ENCODE measurements around the gene ACTA2.

ACTA2 gene

DNA sequence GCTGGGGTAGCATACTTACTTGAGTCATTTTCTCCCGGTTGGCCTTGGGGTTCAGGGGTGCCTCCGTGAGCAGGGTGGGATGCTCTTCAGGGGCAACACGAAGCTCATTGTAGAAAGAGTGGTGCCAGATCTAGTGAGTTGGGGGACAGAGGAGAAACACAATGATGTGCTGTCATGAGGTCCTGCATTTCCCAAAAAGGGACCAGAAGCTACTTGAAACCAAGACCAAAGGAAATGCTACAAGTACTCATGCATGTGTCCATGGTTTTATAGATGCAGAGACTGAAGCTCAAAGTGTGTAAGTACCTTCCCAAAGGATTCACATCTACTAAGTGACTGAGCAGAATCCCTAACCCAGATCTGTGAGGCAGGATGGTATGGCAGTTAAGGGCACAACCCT is 8.8 kb downstream of the ACTA2 start:
- DNase-seq (ENCODE audit: extremely low read depth, low read depth), result no peak
- TF ChIP-seq, protein P1, sequence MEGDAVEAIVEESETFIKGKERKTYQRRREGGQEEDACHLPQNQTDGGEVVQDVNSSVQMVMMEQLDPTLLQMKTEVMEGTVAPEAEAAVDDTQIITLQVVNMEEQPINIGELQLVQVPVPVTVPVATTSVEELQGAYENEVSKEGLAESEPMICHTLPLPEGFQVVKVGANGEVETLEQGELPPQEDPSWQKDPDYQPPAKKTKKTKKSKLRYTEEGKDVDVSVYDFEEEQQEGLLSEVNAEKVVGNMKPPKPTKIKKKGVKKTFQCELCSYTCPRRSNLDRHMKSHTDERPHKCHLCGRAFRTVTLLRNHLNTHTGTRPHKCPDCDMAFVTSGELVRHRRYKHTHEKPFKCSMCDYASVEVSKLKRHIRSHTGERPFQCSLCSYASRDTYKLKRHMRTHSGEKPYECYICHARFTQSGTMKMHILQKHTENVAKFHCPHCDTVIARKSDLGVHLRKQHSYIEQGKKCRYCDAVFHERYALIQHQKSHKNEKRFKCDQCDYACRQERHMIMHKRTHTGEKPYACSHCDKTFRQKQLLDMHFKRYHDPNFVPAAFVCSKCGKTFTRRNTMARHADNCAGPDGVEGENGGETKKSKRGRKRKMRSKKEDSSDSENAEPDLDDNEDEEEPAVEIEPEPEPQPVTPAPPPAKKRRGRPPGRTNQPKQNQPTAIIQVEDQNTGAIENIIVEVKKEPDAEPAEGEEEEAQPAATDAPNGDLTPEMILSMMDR (IDR thresholded peaks at IDR 0.05; ENCODE audit: low read depth, low read length), result no peak

DNA sequence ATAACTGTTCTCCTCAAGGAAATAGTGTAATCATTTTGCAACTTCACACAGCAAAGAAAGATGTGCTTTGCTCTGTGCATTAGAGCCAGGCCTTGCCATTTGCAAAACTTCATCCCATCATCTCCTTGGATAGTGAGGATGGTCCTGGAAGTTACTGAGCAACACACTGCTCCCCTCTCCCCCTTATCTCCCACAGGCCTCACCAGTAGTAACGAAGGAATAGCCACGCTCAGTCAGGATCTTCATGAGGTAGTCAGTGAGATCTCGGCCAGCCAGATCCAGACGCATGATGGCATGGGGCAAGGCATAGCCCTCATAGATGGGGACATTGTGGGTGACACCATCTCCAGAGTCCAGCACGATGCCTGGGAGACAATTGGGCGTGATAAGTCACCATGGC is 11.5 kb downstream of the ACTA2 start:
- TF ChIP-seq, protein P1 (IDR thresholded peaks at IDR 0.05; ENCODE audit: low read depth, low read length), result no peak
- DNase-seq (ENCODE audit: extremely low read depth, low read depth), result no peak

DNA sequence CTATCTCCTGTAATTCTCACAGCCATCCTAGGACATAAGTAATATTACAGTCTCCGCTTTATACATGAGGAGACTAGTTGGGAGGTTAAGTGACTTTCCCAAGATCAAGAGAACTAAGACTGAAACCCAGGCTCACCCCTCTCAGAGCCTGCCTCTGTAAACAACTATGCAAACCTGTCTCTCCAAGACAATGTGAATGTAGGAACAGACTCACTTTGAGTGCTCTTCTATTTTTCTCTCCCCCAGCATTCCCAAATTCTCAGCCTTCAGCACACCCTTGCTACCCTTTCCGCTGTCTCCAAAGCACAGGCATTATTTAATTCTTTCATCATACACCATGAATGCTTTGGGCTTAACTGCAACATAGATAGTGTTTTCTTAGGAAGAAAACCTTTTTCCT is 13.6 kb downstream of the ACTA2 start:
- no peak for DNase-seq (ENCODE audit: extremely low read depth, low read depth)

DNA sequence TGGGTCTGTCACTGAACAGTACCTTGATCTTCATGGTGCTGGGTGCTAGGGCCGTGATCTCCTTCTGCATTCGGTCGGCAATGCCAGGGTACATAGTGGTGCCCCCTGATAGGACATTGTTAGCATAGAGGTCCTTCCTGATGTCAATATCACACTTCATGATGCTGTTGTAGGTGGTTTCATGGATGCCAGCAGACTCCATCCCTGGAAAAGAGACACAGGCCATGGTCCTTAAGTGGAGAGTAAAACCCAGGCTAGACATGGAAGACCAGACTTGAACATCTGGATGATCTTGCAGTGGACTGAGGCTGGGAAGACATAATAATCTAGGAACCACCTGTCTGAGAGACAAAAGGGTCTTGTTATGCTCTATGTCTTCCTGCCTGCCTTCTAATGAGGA is 14.5 kb downstream of the ACTA2 start:
- DNase-seq (ENCODE audit: extremely low read depth, low read depth), result no peak
- TF ChIP-seq, protein P1 (IDR thresholded peaks at IDR 0.05; ENCODE audit: low read depth, low read length), result no peak

More for the DNA sequence above, 13.6 kb downstream of the ACTA2 start:
- TF ChIP-seq, protein P1 (IDR thresholded peaks at IDR 0.05; ENCODE audit: low read depth, low read length), result no peak

DNA sequence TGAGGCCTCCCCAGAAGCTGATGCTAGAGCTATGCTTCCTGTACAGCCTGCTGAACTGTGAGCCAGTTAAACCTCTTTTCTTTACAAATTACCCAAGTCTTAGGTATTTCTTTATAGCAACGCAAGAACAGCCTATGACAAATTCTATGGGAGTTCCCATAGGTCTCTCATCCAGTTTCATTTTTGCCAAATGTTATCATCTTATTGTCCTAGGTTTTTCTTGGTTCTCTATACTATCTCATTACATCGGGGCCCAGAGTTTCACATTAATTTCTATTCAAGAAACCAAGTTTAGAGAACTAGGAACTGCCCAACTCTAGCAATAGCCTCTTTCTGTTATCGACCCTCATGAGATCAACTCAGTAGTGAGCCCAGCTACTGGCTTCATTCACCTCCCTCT is 15.9 kb downstream of the ACTA2 start:
- no peak for DNase-seq (ENCODE audit: extremely low read depth, low read depth)
- TF ChIP-seq, protein P1 (IDR thresholded peaks at IDR 0.05; ENCODE audit: low read depth, low read length), result no peak

DNA sequence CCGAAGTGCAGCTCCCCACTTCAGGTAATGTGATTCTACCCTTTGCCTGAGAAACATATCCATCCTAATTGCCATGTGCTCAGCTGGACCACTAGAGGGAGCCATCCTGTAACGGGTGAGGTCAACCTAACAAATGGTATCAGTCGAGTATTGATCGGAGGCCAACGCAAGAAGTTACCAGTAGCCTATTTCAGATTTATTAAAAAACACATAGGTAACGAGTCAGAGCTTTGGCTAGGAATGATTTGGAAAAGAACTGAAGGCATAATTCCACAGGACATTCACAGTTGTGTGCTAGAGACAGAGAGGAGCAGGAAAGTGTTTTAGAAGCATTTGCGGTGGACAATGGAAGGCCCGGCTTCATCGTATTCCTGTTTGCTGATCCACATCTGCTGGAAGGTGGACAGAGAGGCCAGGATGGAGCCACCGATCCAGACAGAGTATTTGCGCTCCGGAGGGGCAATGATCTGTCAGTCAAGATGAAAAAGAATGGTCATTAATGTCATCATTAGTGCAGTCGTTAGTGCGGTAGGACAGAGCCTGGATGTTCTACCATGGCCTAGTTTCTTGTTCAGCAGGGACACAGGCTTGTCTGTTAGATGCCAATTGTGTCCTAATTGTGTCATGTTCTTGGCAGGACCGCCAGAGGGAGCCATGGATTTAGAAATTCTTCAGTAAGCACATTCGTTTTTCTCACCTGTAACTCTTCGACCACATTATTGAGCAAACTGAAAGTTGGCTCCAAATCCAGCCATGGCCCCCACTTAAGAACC is 17.5 kb downstream of the ACTA2 start:
- TF ChIP-seq, protein P1 (IDR thresholded peaks at IDR 0.05; ENCODE audit: low read depth, low read length), result peak; percentile 90
- peak; percentile 66 for DNase-seq (ENCODE audit: extremely low read depth, low read depth)

DNA sequence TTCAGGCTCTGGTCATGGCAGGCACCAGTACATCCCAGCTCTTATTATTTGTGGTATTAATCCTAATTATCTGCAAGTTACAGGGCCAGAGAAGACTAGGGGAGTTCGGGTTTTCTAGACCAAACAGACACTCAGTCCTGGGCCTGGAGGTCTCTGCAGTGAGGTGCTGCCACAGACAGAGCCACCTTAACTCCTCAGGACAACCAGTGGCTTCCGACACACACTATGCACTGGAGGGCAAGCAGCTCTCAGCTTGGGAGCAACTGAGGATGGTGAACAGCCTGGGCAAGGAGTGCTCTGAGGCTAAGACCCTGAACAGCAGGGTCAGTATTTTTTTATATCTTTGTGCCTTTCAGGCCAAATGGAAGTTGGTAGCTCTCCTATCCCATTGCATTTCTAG is 19.0 kb downstream of the ACTA2 start:
- TF ChIP-seq, protein P1 (IDR thresholded peaks at IDR 0.05; ENCODE audit: low read depth, low read length), result no peak
- DNase-seq (ENCODE audit: extremely low read depth, low read depth), result no peak
